Measurements from ENCODE around the gene RFTN1. TPM values are rescaled to one million over a fixed set of nuclear protein-coding genes. Genes with fewer than 3 reads are reported as not detected.

The RFTN1 gene
- total RNA-seq, 2 experiments from 2014 or later = 111 to 114 TPM

- CTCF ChIA-PET = interaction anchor here (0.6 to 1.5 kb wide), 9 partner anchors 9 to 296 kb away, joined by 3 to 9 read pairs (median 3); no protein-coding TSS in a partner anchor
Observed at GRCh38 chr3:16511681-16512434, 1.6 kb downstream of the RFTN1 start.

GRCh38 chr3:16510620-16511319 is 2.7 kb downstream of the RFTN1 start:
- CTCF ChIA-PET = interaction anchor here (1.1 kb wide), 1 partner anchor 28 kb away, joined by 3 read pairs; no protein-coding TSS in a partner anchor
- POLR2A ChIA-PET = interaction anchor here (1.0 to 2.6 kb wide), 3 partner anchors 10 to 28 kb away, joined by 4 to 18 read pairs (median 8); no protein-coding TSS in a partner anchor

More at GRCh38 chr3:16511681-16512434, 1.6 kb downstream of the RFTN1 start:
- POLR2A ChIA-PET = interaction anchor here (0.5 to 2.6 kb wide), 12 partner anchors 9 to 337 kb away, joined by 3 to 18 read pairs (median 4); no protein-coding TSS in a partner anchor

- ChIA-PET POLR2A (interaction anchor here (1.9 kb wide), 1 partner anchor 12 kb away, joined by 8 read pairs; no protein-coding TSS in a partner anchor), CTCF (interaction anchor here (1.1 to 1.5 kb wide), 2 partner anchors 27 to 221 kb away, joined by 3 read pairs; no protein-coding TSS in a partner anchor)
Observed at GRCh38 chr3:16509721-16510619, 3.5 kb downstream of the RFTN1 start.

GRCh38 chr3:16508591-16508995 is 4.9 kb downstream of the RFTN1 start:
- POLR2A ChIA-PET = interaction anchor here (1.9 kb wide), 1 partner anchor 13 kb away, joined by 8 read pairs; no protein-coding TSS in a partner anchor
- CTCF ChIA-PET = interaction anchor here (1.2 to 1.5 kb wide), 2 partner anchors 220 to 241 kb away, joined by 3 read pairs; no protein-coding TSS in a partner anchor

GRCh38 chr3:16508243-16508578 is 5.3 kb downstream of the RFTN1 start:
- ChIA-PET CTCF (interaction anchor here (0.7 to 1.2 kb wide), 2 partner anchors 200 to 240 kb away, joined by 3 read pairs; no protein-coding TSS in a partner anchor), POLR2A (no interaction called here)

GRCh38 chr3:16507578-16508242 is 5.8 kb downstream of the RFTN1 start:
- POLR2A ChIA-PET = no interaction called here
- CTCF ChIA-PET = interaction anchor here (0.7 to 1.2 kb wide), 2 partner anchors 200 to 240 kb away, joined by 3 read pairs; no protein-coding TSS in a partner anchor

- POLR2A ChIA-PET = no interaction called here
- CTCF ChIA-PET = no interaction called here
Observed at GRCh38 chr3:16506884-16507577, 6.5 kb downstream of the RFTN1 start.

- CTCF ChIA-PET = no interaction called here
Observed at GRCh38 chr3:16506451-16506850, 7.0 kb downstream of the RFTN1 start.

GRCh38 chr3:16504692-16505091 is 8.8 kb downstream of the RFTN1 start:
- ChIA-PET CTCF (interaction anchor here (0.6 kb wide), 1 partner anchor 108 kb away, joined by 3 read pairs; no protein-coding TSS in a partner anchor), POLR2A (no interaction called here)

More at GRCh38 chr3:16506451-16506850, 7.0 kb downstream of the RFTN1 start:
- POLR2A ChIA-PET = no interaction called here

GRCh38 chr3:16504242-16504641 is 9.3 kb downstream of the RFTN1 start:
- POLR2A ChIA-PET = no interaction called here

GRCh38 chr3:16503191-16503776 is 10.2 kb downstream of the RFTN1 start:
- CTCF ChIA-PET = interaction anchor here (1.4 kb wide), 1 partner anchor 116 kb away, joined by 3 read pairs; no protein-coding TSS in a partner anchor
- POLR2A ChIA-PET = no interaction called here

More at GRCh38 chr3:16504242-16504641, 9.3 kb downstream of the RFTN1 start:
- CTCF ChIA-PET = interaction anchor here (0.6 kb wide), 1 partner anchor 108 kb away, joined by 3 read pairs; no protein-coding TSS in a partner anchor

- CTCF ChIA-PET = interaction anchor here (1.4 kb wide), 1 partner anchor 115 kb away, joined by 3 read pairs; no protein-coding TSS in a partner anchor
- POLR2A ChIA-PET = interaction anchor here (0.7 kb wide), 1 partner anchor 9 kb away, joined by 4 read pairs; no protein-coding TSS in a partner anchor
Observed at GRCh38 chr3:16502347-16502908, 11.1 kb downstream of the RFTN1 start.

- CTCF ChIA-PET = no interaction called here
- POLR2A ChIA-PET = no interaction called here
Observed at GRCh38 chr3:16501376-16501775, 12.1 kb downstream of the RFTN1 start.

GRCh38 chr3:16500911-16501310 is 12.6 kb downstream of the RFTN1 start:
- ChIA-PET POLR2A (no interaction called here), CTCF (no interaction called here)

- CTCF ChIA-PET = no interaction called here
- POLR2A ChIA-PET = no interaction called here
Observed at GRCh38 chr3:16500093-16500492, 13.4 kb downstream of the RFTN1 start.

- CTCF ChIA-PET = no interaction called here
- POLR2A ChIA-PET = no interaction called here
Observed at GRCh38 chr3:16499351-16499750, 14.1 kb downstream of the RFTN1 start.

Measured in activated CD8-positive, alpha-beta memory T cell treated with anti-CD3 and anti-CD28 coated beads for 36 hours (primary cell).